ENCODE measurements around the gene SCYL1. TPM values are rescaled to one million over a fixed set of nuclear protein-coding genes. Genes with fewer than 3 reads are reported as not detected.
"Not testable (repeated sequence)": the region's sequence is repeated elsewhere in the genome, so short reads cannot be mapped to it uniquely, and the experiment has no call there.

SCYL1 gene
- polyA plus RNA-seq, 12 donors, result 34.0 to 60.9 (median 40.9) TPM; not detected in 1

- no peak for DNase-seq
These were observed 20.8 kb upstream of the SCYL1 start for GRCh38 chr11:65503949-65504673.

GRCh38 chr11:65504674-65505465 lies 20.0 kb upstream of the SCYL1 start:
- no peak for DNase-seq

- DNase-seq, result no peak
These were observed 19.2 kb upstream of the SCYL1 start for GRCh38 chr11:65505466-65506289.

GRCh38 chr11:65506290-65506771 lies 18.6 kb upstream of the SCYL1 start:
- no peak for DNase-seq

GRCh38 chr11:65506772-65507505 lies 17.9 kb upstream of the SCYL1 start:
- no peak for DNase-seq

- not testable (repeated sequence) for DNase-seq
These were observed 12.6 kb upstream of the SCYL1 start for GRCh38 chr11:65512311-65512710.

GRCh38 chr11:65516135-65516968 lies 8.5 kb upstream of the SCYL1 start:
- no peak for DNase-seq

- DNase-seq, result not testable (repeated sequence)
These were observed 5.8 kb upstream of the SCYL1 start for GRCh38 chr11:65518941-65519549.

GRCh38 chr11:65521777-65522521 lies 2.9 kb upstream of the SCYL1 start:
- not testable (repeated sequence) for DNase-seq

GRCh38 chr11:65522718-65523630 lies 1.9 kb upstream of the SCYL1 start:
- DNase-seq, result not testable (repeated sequence)

GRCh38 chr11:65523631-65523968 lies 1.3 kb upstream of the SCYL1 start:
- DNase-seq, result not testable (repeated sequence)

- DNase-seq, result no peak
These were observed 706 bp upstream of the SCYL1 start for GRCh38 chr11:65524014-65524740.

GRCh38 chr11:65525546-65526480 lies 930 bp downstream of the SCYL1 start:
- no peak for DNase-seq

- no peak for DNase-seq
These were observed 1.9 kb downstream of the SCYL1 start for GRCh38 chr11:65526744-65527143.

- no peak for DNase-seq
These were observed 4.0 kb downstream of the SCYL1 start for GRCh38 chr11:65528819-65529350.
